K562 (cell line): ENCODE measurements around the gene TMEM151A. TPM values are rescaled to one million over a fixed set of nuclear protein-coding genes. Genes with fewer than 3 reads are reported as not detected.

ENCODE experiments used
- ATAC-seq: fragments of 200-7000 bp; cut with Tn5 transposase; 3 replicates; pipeline ENCODE4 v1.9.1; 2020; ENCODE audit warnings: moderate library complexity
- BruUV-seq: library from RNA; stranded (reverse); fragments of 400-500 nt; replicated peaks from 2 replicates; lab custom pipeline; 2021; lab: Mats Ljungman, UMichigan
- CTCF ChIA-PET: fragments of 300-600 bp; formaldehyde crosslinking; extraction: SDS; loops from one replicate; lab custom pipeline; 2021; ENCODE audit warnings: low intra/inter-chr PET ratio; lab: Yijun Ruan, JAX
- POLR2A ChIA-PET: fragments of 300-600, 350-650 bp; sonication (Branson Sonifier 250); formaldehyde crosslinking; extraction: SDS; loops from one replicate; lab custom pipeline; 2021; ENCODE audit warnings: antibody characterized with exemption, inconsistent platforms; lab: Yijun Ruan, JAX
- DNase-seq, 4 experiments: peaks; one replicate each; pipeline versions ENCODE4 v3.0.0 to v3.0.0-alpha.2; 2011 to 2018; ENCODE audit warnings: low spot score in 3 of 4, mixed read lengths in 3 of 4; ENCODE audit errors: extremely low read depth in 1 of 4
- FAIRE-seq: peaks from 2 replicates; lab custom pipeline; 2011; peaks lifted over from hg19 to GRCh38; lab: Jason Lieb, UNC
- H2AFZ ChIP-seq: 2 replicates; pipeline ENCODE4 v1.6.0; 2011; ENCODE audit warnings: low read depth, low read length, control low read depth, inconsistent platforms
- H3K27ac ChIP-seq: fragments of 200-600 bp; 3 replicates; pipeline ENCODE4 v1.8.0; 2011; ENCODE audit warnings: low read depth, mild to moderate bottlenecking, control low read depth, inconsistent platforms, low read length, moderate library complexity, mixed read lengths; ENCODE audit errors: extremely low read depth
- H3K27me3 ChIP-seq, 2 experiments: fragments of 300-600 bp in 1 of 2; 2 replicates in 1 of 2; 3 replicates in 1 of 2; pipeline versions ENCODE4 v1.6.0 to v1.8.0; 2011; ENCODE audit warnings: inconsistent platforms in 2 of 2, low read length in 2 of 2, mild to moderate bottlenecking in 1 of 2, mixed read lengths in 1 of 2, moderate library complexity in 1 of 2; ENCODE audit not compliant: control insufficient read depth in 2 of 2, insufficient read depth in 2 of 2
- H3K36me3 ChIP-seq: fragments of 300-600 bp; 3 replicates; pipeline ENCODE4 v1.8.0; 2011; ENCODE audit warnings: mild to moderate bottlenecking, low read length, inconsistent platforms; ENCODE audit not compliant: control insufficient read depth, insufficient read depth
- H3K4me1 ChIP-seq, 2 experiments: fragments of 200-600 bp in 1 of 2; replicated peaks in 1 of 2; 2 replicates in 1 of 2; 3 replicates in 1 of 2; pipeline versions ENCODE4 v1.5.1 to v1.8.0; 2011; ENCODE audit warnings: inconsistent platforms in 2 of 2, low read length in 2 of 2, mild to moderate bottlenecking in 1 of 2, mixed read lengths in 1 of 2, moderate library complexity in 1 of 2; ENCODE audit not compliant: control insufficient read depth in 2 of 2, insufficient read depth in 2 of 2
- H3K4me2 ChIP-seq: 2 replicates; pipeline ENCODE4 v1.6.1; 2011; ENCODE audit warnings: low read length, control low read depth, inconsistent platforms, mixed read lengths; ENCODE audit not compliant: insufficient read depth
- H3K4me3 ChIP-seq: fragments of 200-600 bp; sonication (generic), shearing (Covaris generic); 2 replicates; pipeline ENCODE4 v1.5.1; 2016; ENCODE audit warnings: control low read depth, inconsistent platforms
- H3K79me2 ChIP-seq: fragments of 200-600 bp; 3 replicates; pipeline ENCODE4 v1.8.0; 2011; ENCODE audit warnings: low read length, inconsistent platforms; ENCODE audit not compliant: control insufficient read depth, insufficient read depth
- H3K9ac ChIP-seq, 2 experiments: 2 replicates each; pipeline versions ENCODE4 v1.6.0 to v1.6.1; 2011; ENCODE audit warnings: low read depth in 2 of 2, low read length in 2 of 2, control low read depth in 1 of 2, inconsistent platforms in 1 of 2, mild to moderate bottlenecking in 1 of 2, mixed read lengths in 1 of 2; ENCODE audit not compliant: insufficient read depth in 1 of 2
- H3K9me1 ChIP-seq: one replicate; pipeline ENCODE4 v1.6.0; 2011; ENCODE audit warnings: inconsistent platforms, mild to moderate bottlenecking, low read length, moderate library complexity; ENCODE audit not compliant: control insufficient read depth, insufficient read depth
- H3K9me3 ChIP-seq: replicated peaks from 2 replicates; pipeline ENCODE4 v1.5.1; 2011; ENCODE audit warnings: low read depth, low read length, inconsistent platforms; ENCODE audit not compliant: control insufficient read depth, insufficient read depth
- H4K20me1 ChIP-seq: replicated peaks from 2 replicates; pipeline ENCODE4 v1.6.1; 2011; ENCODE audit warnings: low read length, inconsistent platforms, mixed read lengths; ENCODE audit not compliant: control insufficient read depth, insufficient read depth
- BACH1 ChIP-seq: fragments of 200-800 bp; sonication (Bioruptor generic); IDR thresholded peaks from 2 replicates; pipeline ENCODE4 v1.6.1; 2016; ENCODE audit warnings: missing genetic modification characterization, missing compliant biosample characterization
- BCL6 ChIP-seq: fragments of 250-450 bp; sonication (Bioruptor Pico); IDR thresholded peaks from 2 replicates; pipeline ENCODE4 v1.4.0; 2020
- CCAR2 ChIP-seq: fragments of 200-400 bp; formaldehyde crosslinking; IDR thresholded peaks from 2 replicates; pipeline ENCODE4 v1.6.1; 2017; ENCODE audit warnings: mild to moderate bottlenecking, low read depth, low read length
- CGGBP1 ChIP-seq: fragments of 250-450 bp; sonication (Bioruptor Pico); IDR thresholded peaks from 2 replicates; pipeline ENCODE4 v1.9.0; 2021; ENCODE audit warnings: mild to moderate bottlenecking
- CTCF ChIP-seq, 3 experiments: IDR thresholded peaks in 2 of 3; conservative IDR thresholded peaks in 1 of 3; 2 replicates each; pipeline ENCODE4 v1.5.1; 2011 to 2012; ENCODE audit warnings: low read length in 3 of 3, mild to moderate bottlenecking in 3 of 3, control low read depth in 2 of 3, improper control_type of control experiment in 1 of 3, inconsistent platforms in 1 of 3, low read depth in 1 of 3, mixed read lengths in 1 of 3, moderate library complexity in 1 of 3; ENCODE audit not compliant: insufficient read depth in 2 of 3
- E2F5 ChIP-seq: sonication (generic); formaldehyde crosslinking; IDR thresholded peaks from 2 replicates; pipeline ENCODE4 v1.8.0; 2022; ENCODE audit warnings: mild to moderate bottlenecking, missing genetic modification reagents
- EGR1 ChIP-seq: fragments of 450-650 bp; conservative IDR thresholded peaks from 2 replicates; pipeline ENCODE4 v1.6.1; 2017; ENCODE audit warnings: mild to moderate bottlenecking
- FOXP1 ChIP-seq: sonication (generic); formaldehyde crosslinking; IDR thresholded peaks from 2 replicates; pipeline ENCODE4 v1.8.0; 2022; ENCODE audit warnings: mild to moderate bottlenecking, missing genetic modification reagents
- HLTF ChIP-seq: fragments of 450-650 bp; IDR thresholded peaks from 2 replicates; pipeline ENCODE4 v1.6.1; 2016
- NFE2 ChIP-seq: IDR thresholded peaks from 2 replicates; pipeline ENCODE4 v1.6.1; 2014; ENCODE audit warnings: antibody characterized with exemption, low read depth
- NR2C2 ChIP-seq, 2 experiments: fragments of 200-800 bp in 1 of 2; sonication (Bioruptor generic) in 1 of 2; sonication (generic) in 1 of 2; formaldehyde crosslinking in 1 of 2; IDR thresholded peaks; 2 replicates each; pipeline versions ENCODE4 v1.6.1 to v1.8.0; 2016 to 2022; ENCODE audit warnings: mild to moderate bottlenecking in 1 of 2, missing compliant biosample characterization in 1 of 2, missing genetic modification characterization in 1 of 2, missing genetic modification reagents in 1 of 2
- RAD51 ChIP-seq: fragments of 450-650 bp; IDR thresholded peaks from 2 replicates; pipeline ENCODE4 v1.7.1; 2016; ENCODE audit warnings: low read depth, mild to moderate bottlenecking, borderline replicate concordance
- SMAD2 ChIP-seq: fragments of 150-350 bp; IDR thresholded peaks from 2 replicates; pipeline ENCODE4 v1.6.1; 2014; ENCODE audit warnings: low read depth, mild to moderate bottlenecking, low read length
- SOX6 ChIP-seq: fragments of 450-650 bp; IDR thresholded peaks from 2 replicates; pipeline ENCODE4 v1.6.1; 2014; ENCODE audit warnings: mild to moderate bottlenecking
- ZNF124 ChIP-seq: sonication (generic); formaldehyde crosslinking; IDR thresholded peaks from 2 replicates; pipeline ENCODE4 v1.8.1; 2022; ENCODE audit warnings: missing genetic modification reagents
- ZNF143 ChIP-seq: sonication (generic); formaldehyde crosslinking; IDR thresholded peaks from 2 replicates; pipeline ENCODE4 v1.9.0; 2022; ENCODE audit warnings: mild to moderate bottlenecking, missing genetic modification reagents
- ZNF449 ChIP-seq: fragments of 250-450 bp; sonication (Bioruptor Pico); IDR thresholded peaks from 2 replicates; pipeline ENCODE4 v1.8.0; 2022; ENCODE audit warnings: moderate library complexity, mild to moderate bottlenecking, inconsistent platforms
- WGBS: fragments of 100-300 bp; shearing (Covaris generic); methylation state at CpG from one replicate; pipeline ENCODE4 v1.1.6; 2016; ENCODE audit warnings: low coverage, mixed read lengths; ENCODE audit not compliant: insufficient coverage; ENCODE audit errors: missing lambda C conversion rate; 5-methylcytosine and 5-hydroxymethylcytosine counted together
- in situ Hi-C: fragments of 300-500 bp; cut with MboI; formaldehyde crosslinking; loops from 4 replicates; pipeline ENCODE4 v1.15.0; 2018; ENCODE audit warnings: inconsistent platforms, mixed read lengths
- intact Hi-C: fragments of 100-400 bp; cut with micrococcal nuclease; formaldehyde crosslinking; loops from 2 replicates; pipeline ENCODE4 v1.14.2; 2022
- polyA plus RNA-seq, 8 experiments: library from polyadenylated mRNA; depleted of rRNA in 4 of 8; stranded (reverse) in 5 of 8; unstranded in 3 of 8; fragments of >200 nt; fragmentation: Nextera tagmentation in 2 of 8; fragmentation: Illumina TruSeq in 1 of 8; extraction: Ambion mirVana in 2 of 8; extraction: Trizol in 1 of 8; gene quantifications; 2 replicates each; pipeline versions ENCODE4 v1.2.1 to v1.2.3, GENCODE V29; 2011 to 2014; ENCODE audit warnings: inconsistent platforms in 1 of 8, missing spikeins in 1 of 8
- total RNA-seq, 7 experiments: library from RNA; depleted of rRNA in 6 of 7; stranded (reverse); fragments of >200 nt in 6 of 7; fragmentation: Illumina TruSeq in 2 of 7; extraction: Trizol in 2 of 7; gene quantifications; 2 replicates each; pipeline versions ENCODE4 v1.2.1 to v1.2.3, GENCODE V29; 2011 to 2021; ENCODE audit warnings: low replicate concordance in 1 of 7

The TMEM151A gene
- total and polyA plus RNA-seq, 9 of the 15 experiments (the other 6 are each of a cell fraction or from before 2014, with no cell fraction given): not detected

GRCh38 chr11:66313321-66314185, 21.9 kb downstream of the TMEM151A start:
- peak overlapping the region; percentile 73 for H3K4me2 ChIP-seq
- H3K4me3 ChIP-seq: peak overlapping the region; percentile 49
- DNase-seq (peak in 2 of 4 experiments; percentile 45 to 49), ATAC-seq (no peak), FAIRE-seq (no peak)
- 66% methylated on average over 21 of the region's 38 CpGs for WGBS
- H3K9ac ChIP-seq: peak overlapping the region; percentile 37 to 87; a peak in 3 of 4 replicates
- H2AFZ ChIP-seq: peak overlapping the region; percentile 90
- in situ Hi-C loops (no loop called here), intact Hi-C loops (loop anchor here (2.0 kb wide), 1 partner anchor 75 kb away; no protein-coding TSS in a partner anchor)
- no peaks in the 10 kb centered on the region for H3K79me2 ChIP-seq
- no peaks in the 10 kb centered on the region for H3K9me1 ChIP-seq
- no TSS peak for BruUV-seq
- ChIA-PET POLR2A (interaction anchor here (0.5 to 2.6 kb wide), 8 partner anchors 8 to 929 kb away, joined by 3 to 16 read pairs (median 4); partner anchors contain the start of genes PELI3 and YIF1A), CTCF (interaction anchor here (1.1 kb wide), 1 partner anchor 364 kb away, joined by 4 read pairs; the partner anchor contains the start of gene RBM4B)
- no peaks in the 10 kb centered on the region for H3K9me3 ChIP-seq
- H3K36me3 ChIP-seq: no peaks in the 10 kb centered on the region
- peak overlapping the region; percentile 60; the same call in 2 of the 3 replicates for H3K27ac ChIP-seq
- H4K20me1 ChIP-seq: no peaks in the 10 kb centered on the region
- peaks cover 23 to 73% of the 10 kb centered on the region in 2 experiments for H3K4me1 ChIP-seq
- no peaks in the 10 kb centered on the region for H3K27me3 ChIP-seq
- TF ChIP-seq CTCF (IDR thresholded peaks at IDR 0.05 in 2 of 3, conservative IDR thresholded peaks at IDR 0.05 in 1 of 3; ENCODE audit: insufficient read depth in 2 of 3, low read depth in 1 of 3, low read length in 3 of 3): peak in 2 of 3 experiments; percentile 2 to 26; a peak in 1 of 6 replicates
- no peak for TF ChIP-seq SOX6
- no peak for TF ChIP-seq BCL6
- no peak for TF ChIP-seq E2F5 (CRISPR knock-in tag)
- TF ChIP-seq RAD51: no peak
- no peak for TF ChIP-seq FOXP1
- no peak for TF ChIP-seq NFE2
- no peak for TF ChIP-seq ZNF124 (CRISPR knock-in tag)
- TF ChIP-seq ZNF143 (CRISPR knock-in tag): peak; percentile 19; the same call in 1 of the 2 replicates
- TF ChIP-seq EGR1: peak; percentile 30; the same call in 1 of the 2 replicates
- TF ChIP-seq BACH1 (tag): no peak
- TF ChIP-seq CCAR2: no peak
- no peak for TF ChIP-seq HLTF
- no peak for TF ChIP-seq NR2C2 (CRISPR knock-in tag; IDR thresholded peaks at IDR 0.05)
- no peak for TF ChIP-seq NR2C2 (tag; IDR thresholded peaks at IDR 0.05)
- TF ChIP-seq CGGBP1 (CRISPR knock-in tag): no peak
- TF ChIP-seq ZNF449 (CRISPR knock-in tag): no peak
- no peak for TF ChIP-seq SMAD2
